ENCODE data around the gene SPCS2.

DNA sequence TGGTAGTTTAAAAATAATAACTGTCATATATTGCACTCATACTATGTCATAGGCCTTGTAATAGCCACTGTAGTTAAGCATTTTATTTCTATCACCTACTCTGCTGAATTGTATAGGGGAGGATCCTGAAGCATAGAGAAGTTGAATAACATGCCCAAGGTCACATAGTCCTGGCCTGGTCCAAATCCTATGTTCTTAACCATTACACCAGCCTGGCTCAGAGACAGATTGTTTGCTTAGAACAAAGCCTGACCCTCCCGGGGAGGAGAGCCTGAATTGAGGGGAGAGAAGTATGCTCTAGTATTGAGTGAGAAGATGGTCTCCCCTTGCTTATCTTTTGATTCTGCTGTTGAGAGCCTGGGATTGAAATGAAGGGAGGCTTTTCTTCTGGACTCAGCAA is 41.9 kb downstream of the SPCS2 start:
- TF ChIP-seq, protein P1, sequence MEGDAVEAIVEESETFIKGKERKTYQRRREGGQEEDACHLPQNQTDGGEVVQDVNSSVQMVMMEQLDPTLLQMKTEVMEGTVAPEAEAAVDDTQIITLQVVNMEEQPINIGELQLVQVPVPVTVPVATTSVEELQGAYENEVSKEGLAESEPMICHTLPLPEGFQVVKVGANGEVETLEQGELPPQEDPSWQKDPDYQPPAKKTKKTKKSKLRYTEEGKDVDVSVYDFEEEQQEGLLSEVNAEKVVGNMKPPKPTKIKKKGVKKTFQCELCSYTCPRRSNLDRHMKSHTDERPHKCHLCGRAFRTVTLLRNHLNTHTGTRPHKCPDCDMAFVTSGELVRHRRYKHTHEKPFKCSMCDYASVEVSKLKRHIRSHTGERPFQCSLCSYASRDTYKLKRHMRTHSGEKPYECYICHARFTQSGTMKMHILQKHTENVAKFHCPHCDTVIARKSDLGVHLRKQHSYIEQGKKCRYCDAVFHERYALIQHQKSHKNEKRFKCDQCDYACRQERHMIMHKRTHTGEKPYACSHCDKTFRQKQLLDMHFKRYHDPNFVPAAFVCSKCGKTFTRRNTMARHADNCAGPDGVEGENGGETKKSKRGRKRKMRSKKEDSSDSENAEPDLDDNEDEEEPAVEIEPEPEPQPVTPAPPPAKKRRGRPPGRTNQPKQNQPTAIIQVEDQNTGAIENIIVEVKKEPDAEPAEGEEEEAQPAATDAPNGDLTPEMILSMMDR (IDR thresholded peaks at IDR 0.05) = no peak
- no peak for TF ChIP-seq ZFX (IDR thresholded peaks at IDR 0.05; ENCODE audit: borderline replicate concordance)
